ENCODE results near the gene NEK7. TPM values are rescaled to one million over a fixed set of nuclear protein-coding genes. Genes with fewer than 3 reads are reported as not detected.

NEK7 gene
- total RNA-seq, 4 donors from 2014 or later, result 95.7 to 145 (median 132) TPM

DNA sequence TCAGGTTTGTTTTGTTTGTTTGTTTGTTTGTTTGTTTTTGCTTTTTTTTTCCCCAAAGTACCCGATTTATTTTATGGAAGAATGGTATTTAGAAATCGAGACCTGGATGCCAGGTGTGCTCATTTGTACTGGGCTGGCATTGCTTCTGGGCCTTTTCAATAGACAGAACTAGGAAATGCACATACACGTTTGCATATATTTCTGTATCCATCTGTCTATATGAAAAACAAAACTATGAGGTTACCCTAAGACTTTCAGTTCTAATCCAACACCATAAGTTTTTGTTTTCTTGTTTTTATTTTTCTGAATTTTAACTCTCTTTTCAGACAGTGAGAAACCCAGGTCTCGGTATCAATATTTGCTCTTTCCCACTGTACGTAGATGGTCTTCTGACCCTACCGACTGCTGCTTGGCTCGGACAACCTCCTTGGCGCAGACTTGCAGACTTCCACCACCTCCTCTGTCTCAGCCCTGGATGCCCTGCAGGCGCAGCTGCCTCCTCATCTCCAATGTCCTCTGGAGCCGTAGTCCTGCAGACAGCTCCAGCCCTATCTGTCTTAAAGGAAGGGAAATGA, 171.7 kb downstream of the NEK7 start:
- Histone ChIP-seq H3K27me3 (no peaks in the 10 kb centered on the region), H3K9me3 (no peaks in the 10 kb centered on the region), H3K4me3 (no peak overlapping the region), H3K27ac (no peak overlapping the region), H3K4me1 (no peaks in the 10 kb centered on the region), H3K36me3 (no peaks in the 10 kb centered on the region)
- intact Hi-C loops (cut with DNase I; ENCODE audit: low total_unique reads), result no loop called here
- TF ChIP-seq, protein P1, sequence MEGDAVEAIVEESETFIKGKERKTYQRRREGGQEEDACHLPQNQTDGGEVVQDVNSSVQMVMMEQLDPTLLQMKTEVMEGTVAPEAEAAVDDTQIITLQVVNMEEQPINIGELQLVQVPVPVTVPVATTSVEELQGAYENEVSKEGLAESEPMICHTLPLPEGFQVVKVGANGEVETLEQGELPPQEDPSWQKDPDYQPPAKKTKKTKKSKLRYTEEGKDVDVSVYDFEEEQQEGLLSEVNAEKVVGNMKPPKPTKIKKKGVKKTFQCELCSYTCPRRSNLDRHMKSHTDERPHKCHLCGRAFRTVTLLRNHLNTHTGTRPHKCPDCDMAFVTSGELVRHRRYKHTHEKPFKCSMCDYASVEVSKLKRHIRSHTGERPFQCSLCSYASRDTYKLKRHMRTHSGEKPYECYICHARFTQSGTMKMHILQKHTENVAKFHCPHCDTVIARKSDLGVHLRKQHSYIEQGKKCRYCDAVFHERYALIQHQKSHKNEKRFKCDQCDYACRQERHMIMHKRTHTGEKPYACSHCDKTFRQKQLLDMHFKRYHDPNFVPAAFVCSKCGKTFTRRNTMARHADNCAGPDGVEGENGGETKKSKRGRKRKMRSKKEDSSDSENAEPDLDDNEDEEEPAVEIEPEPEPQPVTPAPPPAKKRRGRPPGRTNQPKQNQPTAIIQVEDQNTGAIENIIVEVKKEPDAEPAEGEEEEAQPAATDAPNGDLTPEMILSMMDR (IDR thresholded peaks at IDR 0.05), result no peak
- no peak for TF ChIP-seq POLR2A (IDR thresholded peaks at IDR 0.05)
- DNase-seq, result no peak

DNA sequence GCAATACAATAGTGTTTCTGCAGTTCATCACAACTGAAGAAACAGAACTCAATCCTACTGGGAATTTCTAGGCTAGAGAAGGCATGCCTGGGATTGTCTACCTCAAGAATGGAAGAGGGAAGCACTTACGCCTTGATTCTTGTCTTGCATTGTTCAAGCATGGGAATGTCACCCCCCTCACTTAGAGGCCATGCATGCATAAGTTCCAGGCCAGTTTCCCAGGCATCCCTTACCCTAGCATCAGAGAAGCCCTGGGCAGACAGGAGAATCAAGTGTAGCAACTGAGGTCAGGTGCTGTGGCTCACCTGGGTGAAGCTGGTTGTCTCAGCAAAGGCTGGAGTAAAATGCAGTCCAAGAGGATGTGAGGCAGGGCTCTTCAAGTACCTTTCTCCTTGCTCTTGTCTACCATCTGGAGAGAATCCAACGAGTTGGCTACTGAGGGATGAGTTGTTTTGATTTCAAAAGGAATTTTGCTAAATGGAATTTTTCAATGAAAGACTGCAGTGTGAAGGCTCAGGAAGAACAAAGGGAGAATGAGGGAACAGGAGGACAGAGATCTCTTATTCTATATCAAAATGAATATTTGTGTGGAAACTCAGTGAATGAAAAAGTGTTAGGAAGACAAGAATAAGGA, 174.3 kb downstream of the NEK7 start:
- DNase-seq, result no peak
- no peaks in the 10 kb centered on the region for H3K4me1 ChIP-seq
- intact Hi-C loops (cut with DNase I; ENCODE audit: low total_unique reads), result no loop called here
- no peaks in the 10 kb centered on the region for H3K9me3 ChIP-seq
- no peak overlapping the region for H3K4me3 ChIP-seq
- no peak overlapping the region for H3K27ac ChIP-seq
- no peak for TF ChIP-seq POLR2A (IDR thresholded peaks at IDR 0.05)
- TF ChIP-seq, protein P1 (IDR thresholded peaks at IDR 0.05), result no peak
- H3K27me3 ChIP-seq, result no peaks in the 10 kb centered on the region
- H3K36me3 ChIP-seq, result no peaks in the 10 kb centered on the region

DNA sequence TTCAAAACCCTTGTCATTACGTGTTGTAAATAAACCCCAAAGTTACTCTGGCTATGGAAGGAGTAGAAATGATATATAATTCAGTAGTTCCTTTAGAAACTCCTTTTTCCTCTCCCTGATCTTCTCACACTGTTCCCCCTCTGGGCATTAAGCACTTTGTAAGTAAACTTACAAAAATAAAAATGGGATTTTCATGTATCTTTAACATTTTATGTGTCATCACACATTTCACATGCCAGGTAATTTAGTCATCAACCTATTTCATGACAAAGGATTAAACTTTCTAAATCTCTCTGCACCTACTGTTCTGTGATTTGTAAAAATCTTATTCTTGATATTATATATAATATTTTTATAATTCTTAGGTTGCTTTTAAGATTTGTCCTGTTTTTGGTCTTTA, 176.9 kb downstream of the NEK7 start:
- Histone ChIP-seq H3K27ac (no peak overlapping the region), H3K9me3 (no peaks in the 10 kb centered on the region), H3K36me3 (no peaks in the 10 kb centered on the region), H3K4me1 (no peaks in the 10 kb centered on the region), H3K27me3 (no peaks in the 10 kb centered on the region), H3K4me3 (no peak overlapping the region)
- intact Hi-C loops (cut with DNase I; ENCODE audit: low total_unique reads), result no loop called here
- no peak for DNase-seq
- TF ChIP-seq POLR2A (IDR thresholded peaks at IDR 0.05), result no peak
- TF ChIP-seq, protein P1 (IDR thresholded peaks at IDR 0.05), result no peak

DNA sequence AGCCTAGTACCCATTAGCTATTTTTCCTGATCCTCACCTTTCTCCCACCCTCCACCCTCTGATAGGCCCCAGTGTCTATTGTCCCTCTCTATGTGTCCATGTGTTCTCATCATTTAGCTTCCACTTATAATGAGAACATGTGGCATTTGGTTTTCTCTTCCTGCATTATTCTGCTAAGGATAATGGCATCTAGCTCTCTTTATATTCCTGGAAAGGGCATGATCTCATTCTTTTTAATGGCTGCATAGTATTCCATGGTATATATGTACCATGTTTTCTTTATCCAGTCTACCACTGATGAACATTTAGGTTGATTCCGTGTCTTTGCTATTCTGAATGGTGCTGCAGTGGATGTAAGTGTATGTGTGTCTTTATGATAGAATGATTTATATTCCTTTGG, 178.9 kb downstream of the NEK7 start:
- intact Hi-C loops (cut with DNase I; ENCODE audit: low total_unique reads), result no loop called here
- Histone ChIP-seq H3K27ac (no peak overlapping the region), H3K4me3 (no peak overlapping the region), H3K9me3 (no peaks in the 10 kb centered on the region), H3K27me3 (no peaks in the 10 kb centered on the region), H3K36me3 (no peaks in the 10 kb centered on the region), H3K4me1 (no peaks in the 10 kb centered on the region)
- no peak for TF ChIP-seq POLR2A (IDR thresholded peaks at IDR 0.05)
- TF ChIP-seq, protein P1 (IDR thresholded peaks at IDR 0.05), result no peak
- DNase-seq, result no peak

DNA sequence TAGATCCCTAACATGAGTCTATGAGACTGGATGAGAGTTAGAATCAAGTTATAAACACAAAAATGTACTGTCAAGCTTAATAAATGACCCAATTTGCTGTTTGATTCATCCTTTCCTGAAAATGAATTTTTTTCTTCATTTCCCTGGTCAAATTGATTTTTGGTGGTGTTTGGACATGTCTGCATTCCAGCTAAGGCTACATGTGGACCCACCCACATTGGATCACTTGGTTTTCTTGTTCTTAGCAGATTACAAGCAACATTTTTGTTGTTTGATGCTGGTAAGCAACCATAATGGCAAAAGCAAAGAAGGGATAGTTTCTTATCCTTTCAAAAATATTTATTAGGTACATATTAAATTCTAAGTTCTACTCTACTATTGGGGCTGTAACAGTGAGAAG, 181.1 kb downstream of the NEK7 start:
- H3K4me3 ChIP-seq, result no peak overlapping the region
- H3K9me3 ChIP-seq, result no peaks in the 10 kb centered on the region
- H3K27ac ChIP-seq, result no peak overlapping the region
- no peaks in the 10 kb centered on the region for H3K27me3 ChIP-seq
- no peaks in the 10 kb centered on the region for H3K36me3 ChIP-seq
- DNase-seq, result no peak
- no peak for TF ChIP-seq POLR2A (IDR thresholded peaks at IDR 0.05)
- TF ChIP-seq, protein P1 (IDR thresholded peaks at IDR 0.05), result no peak
- intact Hi-C loops (cut with DNase I; ENCODE audit: low total_unique reads), result no loop called here
- H3K4me1 ChIP-seq, result no peaks in the 10 kb centered on the region

Data from uterus (tissue), 4 donors.